Esophagus muscularis mucosa (tissue), 4 donors: ENCODE measurements around the gene CTPS2. TPM values are rescaled to one million over a fixed set of nuclear protein-coding genes. Genes with fewer than 3 reads are reported as not detected.
"Not testable (repeated sequence)": the region's sequence is repeated elsewhere in the genome, so short reads cannot be mapped to it uniquely, and the experiment has no call there.

Experiments used
- DNase-seq: peaks from one replicate; pipeline ENCODE4 v3.0.0-alpha.2; 2017; ENCODE audit errors: extremely low spot score
- H3K27ac ChIP-seq, 4 donors: fragments of 200-600 bp; sonication (generic); replicated peaks in 1 of 4; 1 replicate in 3 of 4; 2 replicates in 1 of 4; pipeline ENCODE4 v1.5.1; 2016 to 2019; ENCODE audit warnings: mild to moderate bottlenecking in 1 of 4
- H3K27me3 ChIP-seq, 4 donors: fragments of 200-600 bp; sonication (generic); one replicate each; pipeline versions ENCODE4 v1.5.1 to v1.6.0; 2016 to 2019
- H3K36me3 ChIP-seq, 4 donors: fragments of 200-600 bp; sonication (generic); one replicate each; pipeline ENCODE4 v1.5.1; 2016 to 2019
- H3K4me1 ChIP-seq, 4 donors: fragments of 200-600 bp; sonication (generic); one replicate each; pipeline ENCODE4 v1.5.1; 2016 to 2019
- H3K4me3 ChIP-seq, 4 donors: fragments of 200-600 bp; sonication (generic); 1 replicate in 2 of 4; 2 replicates in 2 of 4; pipeline ENCODE4 v1.5.1; 2016 to 2019; ENCODE audit warnings: mild to moderate bottlenecking in 4 of 4, moderate library complexity in 1 of 4
- H3K9me3 ChIP-seq, 4 donors: fragments of 200-600 bp; sonication (generic); 1 replicate in 3 of 4; 2 replicates in 1 of 4; pipeline ENCODE4 v1.5.1; 2016 to 2019
- CTCF ChIP-seq, 3 experiments: fragments of 200-600 bp in 2 of 3; fragments of 450-650 bp in 1 of 3; sonication (generic) in 2 of 3; IDR thresholded peaks; one replicate each; pipeline ENCODE4 v1.5.1; 2017 to 2019; ENCODE audit warnings: antibody characterized with exemption in 3 of 3, mild to moderate bottlenecking in 2 of 3, moderate library complexity in 1 of 3
- EP300 ChIP-seq: sonication (generic); formaldehyde crosslinking; IDR thresholded peaks from one replicate; pipeline ENCODE4 v1.6.1; 2017; ENCODE audit warnings: antibody characterized with exemption
- POLR2A ChIP-seq: fragments of 450-650 bp; IDR thresholded peaks from one replicate; pipeline ENCODE4 v1.6.1; 2017; ENCODE audit warnings: antibody characterized with exemption, moderate library complexity, mild to moderate bottlenecking, low read depth
- POLR2AphosphoS5 ChIP-seq, 2 donors: sonication (generic); formaldehyde crosslinking; IDR thresholded peaks; one replicate each; pipeline ENCODE4 v1.6.1; 2017; ENCODE audit warnings: antibody characterized with exemption in 2 of 2
- WGBS: methylation state at CpG from one replicate; pipeline ENCODE4 v1.1.5; 2018; 5-methylcytosine and 5-hydroxymethylcytosine counted together
- intact Hi-C: fragments of 100-400 bp; cut with DNase I; formaldehyde crosslinking; loops from one replicate; pipeline ENCODE4 v1.15.1; 2023
- total RNA-seq, 4 donors: library from RNA; depleted of rRNA; stranded (reverse); fragments of >200 nt; gene quantifications; one replicate each; pipeline versions ENCODE4 v1.1.0 to v1.2.1, GENCODE V29; 2016

The CTPS2 gene
- total RNA-seq, 4 donors from 2014 or later = 9.8 to 18.3 (median 13.7) TPM

GRCh38 chrX:16606142-16606720 lies 106.2 kb downstream of the CTPS2 start:
- Histone ChIP-seq H3K27me3 (no peaks in the 10 kb centered on the region), H3K27ac (no peak overlapping the region), H3K4me1 (peaks cover 0 to 11% (median 0%) of the 10 kb centered on the region in 4 donors), H3K9me3 (no peaks in the 10 kb centered on the region), H3K36me3 (peaks cover 0 to 5% (median 0%) of the 10 kb centered on the region in 4 donors), H3K4me3 (no peak overlapping the region)
- intact Hi-C loops = no loop called here
- DNase-seq = no peak
- TF ChIP-seq POLR2A = no peak
- no peak for TF ChIP-seq EP300
- no peak for TF ChIP-seq POLR2AphosphoS5 (IDR thresholded peaks at IDR 0.05)
- 86% methylated on average over 4 of the region's 4 CpGs for WGBS

- no peak overlapping the region for H3K4me3 ChIP-seq
- intact Hi-C loops = no loop called here
- no peak for DNase-seq
- H3K27me3 ChIP-seq = no peaks in the 10 kb centered on the region
- no peak overlapping the region for H3K27ac ChIP-seq
- TF ChIP-seq EP300 (no peak), POLR2AphosphoS5 (IDR thresholded peaks at IDR 0.05) (no peak), CTCF (IDR thresholded peaks at IDR 0.05) (no peak), POLR2A (no peak)
- H3K9me3 ChIP-seq = no peaks in the 10 kb centered on the region
- 86% methylated on average over 2 of the region's 2 CpGs for WGBS
- H3K36me3 ChIP-seq = peaks cover 0 to 5% (median 0%) of the 10 kb centered on the region in 4 donors
- H3K4me1 ChIP-seq = peaks cover 0 to 11% (median 0%) of the 10 kb centered on the region in 4 donors
These were observed 108.1 kb downstream of the CTPS2 start for GRCh38 chrX:16604337-16604736.

GRCh38 chrX:16603822-16604221 lies 108.6 kb downstream of the CTPS2 start:
- Histone ChIP-seq H3K4me3 (no peak overlapping the region), H3K4me1 (peaks cover 0 to 11% (median 0%) of the 10 kb centered on the region in 4 donors), H3K27ac (no peak overlapping the region), H3K27me3 (no peaks in the 10 kb centered on the region), H3K9me3 (no peaks in the 10 kb centered on the region), H3K36me3 (peaks cover 0 to 5% (median 0%) of the 10 kb centered on the region in 4 donors)
- no peak for DNase-seq
- intact Hi-C loops = no loop called here
- TF ChIP-seq POLR2AphosphoS5 (IDR thresholded peaks at IDR 0.05) (no peak), CTCF (IDR thresholded peaks at IDR 0.05) (no peak), POLR2A (no peak), EP300 (no peak)
- 82% methylated on average over 4 of the region's 4 CpGs for WGBS

GRCh38 chrX:16603235-16603634 lies 109.2 kb downstream of the CTPS2 start:
- WGBS = 94% methylated on average over 6 of the region's 6 CpGs
- H3K27ac ChIP-seq, H3K4me3 ChIP-seq, intact Hi-C loops, H3K9me3 ChIP-seq, H3K27me3 ChIP-seq, DNase-seq, H3K36me3 ChIP-seq: not testable (repeated sequence)
- peaks cover 0 to 11% (median 0%) of the 10 kb centered on the region in 4 donors for H3K4me1 ChIP-seq

- WGBS = 72% methylated on average over 4 of the region's 4 CpGs
- peaks cover 0 to under 1% (median 0%) of the 10 kb centered on the region in 4 donors for H3K36me3 ChIP-seq
- intact Hi-C loops = no loop called here
- peaks cover 0 to 11% (median 0%) of the 10 kb centered on the region in 4 donors for H3K4me1 ChIP-seq
- no peak for TF ChIP-seq CTCF (IDR thresholded peaks at IDR 0.05)
- TF ChIP-seq POLR2AphosphoS5 (IDR thresholded peaks at IDR 0.05) = no peak
- TF ChIP-seq POLR2A = no peak
- no peak for TF ChIP-seq EP300
- no peak overlapping the region for H3K27ac ChIP-seq
- H3K9me3 ChIP-seq = no peaks in the 10 kb centered on the region
- no peak overlapping the region for H3K4me3 ChIP-seq
- DNase-seq = no peak
- H3K27me3 ChIP-seq = no peaks in the 10 kb centered on the region
These were observed 110.6 kb downstream of the CTPS2 start for GRCh38 chrX:16601885-16602284.

GRCh38 chrX:16594490-16594889 lies 118.0 kb downstream of the CTPS2 start:
- 88% methylated on average over 3 of the region's 3 CpGs for WGBS
- TF ChIP-seq POLR2A (no peak), EP300 (no peak), CTCF (IDR thresholded peaks at IDR 0.05) (no peak), POLR2AphosphoS5 (IDR thresholded peaks at IDR 0.05) (no peak)
- intact Hi-C loops = no loop called here

More at GRCh38 chrX:16594490-16594889, 118.0 kb downstream of the CTPS2 start:
- no peak overlapping the region for H3K27ac ChIP-seq
- H3K36me3 ChIP-seq = no peaks in the 10 kb centered on the region
- no peak for DNase-seq
- no peaks in the 10 kb centered on the region for H3K9me3 ChIP-seq
- no peaks in the 10 kb centered on the region for H3K27me3 ChIP-seq
- H3K4me1 ChIP-seq = no peaks in the 10 kb centered on the region
- H3K4me3 ChIP-seq = no peak overlapping the region
